LNCaP clone FGC (cell line): ENCODE measurements around the gene DKK3.

Experiments used
- DNase-seq: peaks from one replicate; pipeline ENCODE4 v3.0.0-alpha.2; 2011; ENCODE audit warnings: low read depth
- H3K4me3 ChIP-seq: 2 replicates; pipeline ENCODE4 v1.5.1; 2011; ENCODE audit warnings: mild to moderate bottlenecking, low read depth, low read length, control low read depth
- CTCF ChIP-seq: IDR thresholded peaks from 2 replicates; pipeline ENCODE4 v1.5.1; 2012; ENCODE audit warnings: mild to moderate bottlenecking; ENCODE audit not compliant: control insufficient read depth, insufficient read depth; ENCODE audit errors: extremely low read depth

DKK3 gene

DNA sequence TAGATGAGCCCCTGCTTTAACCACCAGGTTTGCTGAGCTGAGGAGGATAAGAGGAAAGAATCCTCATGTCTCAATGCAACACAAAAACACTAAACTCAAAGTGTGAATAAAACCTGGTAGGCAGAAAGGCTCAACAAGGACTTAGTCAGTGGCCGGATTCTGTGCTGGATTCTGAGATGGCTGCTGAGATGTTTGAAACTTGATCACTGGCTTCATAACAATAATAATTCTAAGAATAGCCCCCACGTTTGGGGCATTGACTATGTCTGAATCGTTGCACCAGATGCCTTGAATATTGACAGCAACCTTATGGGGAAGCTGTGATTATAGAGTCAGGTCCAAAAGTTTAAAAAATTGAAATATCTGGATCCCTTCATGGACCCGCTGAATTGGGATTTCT is 4.6 kb downstream of the DKK3 start:
- TF ChIP-seq CTCF: no peak
- H3K4me3 ChIP-seq: no peak overlapping the region
- DNase-seq: no peak

DNA sequence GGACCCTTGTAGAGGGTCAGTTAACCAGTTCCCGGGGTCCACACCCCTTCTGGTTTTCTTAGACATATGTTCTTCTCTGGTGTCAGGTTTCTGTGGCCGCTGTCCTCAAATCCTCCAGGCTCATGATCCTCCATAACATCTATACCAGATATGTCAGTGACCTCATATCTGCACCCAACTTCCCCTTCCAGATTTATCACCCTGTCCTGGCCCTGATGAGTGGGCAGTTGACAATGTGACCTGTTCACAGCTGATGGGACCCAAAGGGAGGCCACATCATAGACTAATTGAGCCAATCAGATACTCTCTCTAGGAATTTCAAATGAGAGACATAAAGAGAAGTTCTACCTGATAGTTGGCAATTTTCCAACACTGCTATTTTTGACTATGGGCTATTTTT is 5.1 kb downstream of the DKK3 start:
- DNase-seq: no peak
- H3K4me3 ChIP-seq: no peak overlapping the region
- no peak for TF ChIP-seq CTCF

DNA sequence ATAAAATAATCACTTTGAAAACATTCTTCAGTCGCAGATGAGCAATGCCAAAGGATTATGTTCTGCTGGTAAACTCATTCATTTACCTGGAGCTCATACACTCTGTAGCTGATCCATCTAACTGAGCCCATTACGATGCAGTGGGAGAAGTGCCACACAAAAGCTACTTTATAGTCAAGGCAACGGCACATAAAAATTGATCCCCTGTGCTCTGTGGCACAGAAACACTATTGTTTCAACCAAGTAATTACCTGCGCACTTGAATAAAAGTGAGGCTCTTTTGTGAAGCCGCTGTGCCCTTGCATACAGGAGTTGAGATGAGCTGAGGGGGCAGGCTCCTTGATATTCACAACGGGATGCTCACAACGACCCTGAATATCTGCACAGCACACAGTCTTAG is 7.2 kb downstream of the DKK3 start:
- no peak overlapping the region for H3K4me3 ChIP-seq
- no peak for TF ChIP-seq CTCF
- DNase-seq: no peak

- TF ChIP-seq CTCF: no peak
- H3K4me3 ChIP-seq: no peak overlapping the region
- no peak for DNase-seq
Measured at GRCh38 chr11:11998091-11998781, 10.2 kb downstream of the DKK3 start.

DNA sequence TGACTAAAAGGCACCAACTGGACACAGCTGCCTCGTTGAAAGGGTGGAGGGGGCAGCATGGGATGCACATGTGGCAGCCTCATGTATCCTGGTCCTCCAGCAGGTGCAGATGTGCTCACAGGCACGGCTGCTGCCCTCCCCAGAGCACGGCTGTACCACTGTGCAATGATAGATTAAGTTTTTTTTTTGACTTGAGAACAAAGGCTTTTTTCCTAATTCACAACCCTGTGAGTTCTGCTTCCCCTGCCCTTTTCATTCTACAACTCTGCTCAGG is 11.4 kb downstream of the DKK3 start:
- no peak for TF ChIP-seq CTCF
- H3K4me3 ChIP-seq: no peak overlapping the region
- no peak for DNase-seq

GRCh38 chr11:11996321-11997048 is 11.9 kb downstream of the DKK3 start:
- no peak for DNase-seq
- TF ChIP-seq CTCF: no peak
- no peak overlapping the region for H3K4me3 ChIP-seq

- no peak for DNase-seq
- no peak for TF ChIP-seq CTCF
- no peak overlapping the region for H3K4me3 ChIP-seq
Measured at GRCh38 chr11:11995601-11996000, 12.8 kb downstream of the DKK3 start.
